Measurements from ENCODE around the gene GTPBP2.

GTPBP2 gene

DNA sequence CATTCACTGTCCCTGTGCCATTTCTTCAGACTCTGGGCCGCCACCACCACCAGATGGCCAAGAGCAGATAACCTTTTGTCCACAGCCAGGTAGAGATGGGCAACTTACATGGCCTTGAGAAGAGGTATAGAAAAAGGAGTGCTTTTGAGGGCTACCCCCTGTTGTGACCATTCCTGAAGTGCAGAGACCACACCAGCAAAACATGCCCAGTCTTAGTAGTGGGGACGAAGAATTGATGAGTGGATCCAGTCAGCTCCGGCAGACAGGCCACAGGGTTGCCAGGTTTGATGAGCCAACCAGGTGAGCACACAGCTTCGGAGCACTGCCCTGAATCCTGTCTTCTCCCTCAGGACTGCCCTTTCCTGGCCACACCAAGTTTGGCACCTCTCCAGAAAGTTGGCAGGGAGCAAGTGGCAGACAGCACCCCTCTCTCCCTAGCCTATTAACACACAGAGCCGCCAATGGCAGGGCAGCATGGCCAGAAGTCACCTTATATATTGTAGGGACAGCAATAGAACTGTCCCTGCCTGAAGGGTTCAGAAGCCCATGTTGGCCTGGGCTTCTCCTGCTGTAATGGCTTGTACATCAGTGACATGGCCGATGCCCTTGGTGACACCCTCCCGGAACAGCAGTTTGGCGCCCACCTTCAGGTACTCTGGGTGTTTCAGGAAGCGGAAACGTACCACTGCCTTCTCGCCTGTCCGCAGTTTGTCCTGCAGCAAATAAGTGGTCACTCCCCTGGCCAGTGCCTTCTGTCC, 7.8 kb downstream of the GTPBP2 start:
- no peak for TF ChIP-seq CTCF (IDR thresholded peaks at IDR 0.05; ENCODE audit: borderline replicate concordance, insufficient read depth, low read depth, low read length)
- no peak overlapping the region for H3K4me3 ChIP-seq (ENCODE audit: low read depth, low read length)

DNA sequence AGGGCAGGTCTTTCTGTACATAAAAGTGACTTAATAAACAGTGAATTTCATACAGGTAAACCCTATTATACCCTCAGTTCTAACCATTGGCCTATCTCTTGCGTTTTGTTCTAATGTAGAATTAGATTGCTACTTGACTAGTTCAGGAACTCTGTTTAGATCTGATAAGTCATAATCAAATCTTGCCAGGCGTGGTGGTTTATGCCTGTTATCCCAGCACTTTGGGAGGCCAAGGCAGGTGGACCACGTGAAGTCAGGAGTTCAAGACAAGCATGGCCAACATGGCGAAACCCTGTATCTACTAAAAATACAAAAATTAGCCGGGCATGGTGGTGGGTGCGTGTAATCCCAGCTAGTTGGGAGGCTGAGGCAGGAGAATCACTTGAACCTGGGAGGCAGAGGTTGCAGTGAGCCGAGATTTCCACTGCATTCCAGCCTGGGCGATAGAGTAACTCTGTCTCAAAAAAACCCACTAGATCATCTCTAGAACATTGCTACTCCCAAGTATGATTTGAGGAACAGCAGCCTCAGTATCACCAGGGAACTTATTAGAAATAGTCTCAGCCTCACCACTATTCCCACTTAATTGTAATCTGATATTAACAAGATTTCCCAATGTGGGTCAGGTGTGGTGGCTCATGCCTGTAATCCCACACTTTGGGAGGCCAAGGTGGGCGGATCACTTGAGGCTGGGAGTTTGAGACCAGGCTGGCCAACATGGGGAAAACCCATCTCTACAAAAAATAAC, 12.2 kb downstream of the GTPBP2 start:
- no peak for TF ChIP-seq CTCF (IDR thresholded peaks at IDR 0.05; ENCODE audit: borderline replicate concordance, insufficient read depth, low read depth, low read length)
- H3K4me3 ChIP-seq (ENCODE audit: low read depth, low read length) = no peak overlapping the region

- no peak for TF ChIP-seq CTCF (IDR thresholded peaks at IDR 0.05; ENCODE audit: borderline replicate concordance, insufficient read depth, low read depth, low read length)
- no peak overlapping the region for H3K4me3 ChIP-seq (ENCODE audit: low read depth, low read length)
Measured at GRCh38 chr6:43614396-43614730, 14.7 kb downstream of the GTPBP2 start.

DNA sequence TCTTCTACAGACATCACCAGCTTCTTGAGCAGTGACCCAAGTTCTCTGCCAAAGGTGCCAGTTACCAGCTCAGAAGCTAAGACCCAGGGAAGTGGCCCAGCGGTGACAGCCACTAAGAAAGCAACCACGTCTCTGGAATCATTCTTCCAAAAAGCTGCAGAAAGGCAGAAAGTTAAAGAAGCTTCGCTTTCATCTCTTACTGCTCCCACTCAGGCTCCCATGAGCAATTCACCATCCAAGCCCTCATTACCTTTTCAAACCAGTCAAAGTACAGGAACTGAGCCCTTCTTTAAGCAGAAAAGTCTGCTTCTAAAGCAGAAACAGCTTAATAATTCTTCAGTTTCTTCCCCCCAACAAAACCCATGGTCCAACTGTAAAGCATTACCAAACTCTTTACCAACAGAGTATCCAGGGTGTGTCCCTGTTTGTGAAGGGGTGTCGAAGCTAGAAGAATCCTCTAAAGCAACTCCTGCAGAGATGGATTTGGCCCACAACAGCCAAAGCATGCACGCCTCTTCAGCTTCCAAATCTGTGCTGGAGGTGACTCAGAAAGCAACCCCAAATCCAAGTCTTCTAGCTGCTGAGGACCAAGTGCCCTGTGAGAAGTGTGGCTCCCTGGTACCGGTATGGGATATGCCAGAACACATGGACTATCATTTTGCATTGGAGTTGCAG, 15.2 kb downstream of the GTPBP2 start:
- TF ChIP-seq CTCF (IDR thresholded peaks at IDR 0.05; ENCODE audit: borderline replicate concordance, insufficient read depth, low read depth, low read length) = no peak
- H3K4me3 ChIP-seq (ENCODE audit: low read depth, low read length) = no peak overlapping the region

- H3K4me3 ChIP-seq (ENCODE audit: low read depth, low read length) = no peak overlapping the region
- TF ChIP-seq CTCF (IDR thresholded peaks at IDR 0.05; ENCODE audit: borderline replicate concordance, insufficient read depth, low read depth, low read length) = no peak
Measured at GRCh38 chr6:43610431-43610830, 18.6 kb downstream of the GTPBP2 start.

GRCh38 chr6:43609402-43609801, 19.7 kb downstream of the GTPBP2 start:
- TF ChIP-seq CTCF (IDR thresholded peaks at IDR 0.05; ENCODE audit: borderline replicate concordance, insufficient read depth, low read depth, low read length) = no peak
- H3K4me3 ChIP-seq (ENCODE audit: low read depth, low read length) = no peak overlapping the region
